Measurements from ENCODE around the gene PLA2G2C.
A peak's percentile ranks its signal among the peaks of the same experiment; 100 is the strongest.

The PLA2G2C gene

GRCh38 chr1:20153000-20153418, 33.3 kb downstream of the PLA2G2C start:
- Histone ChIP-seq H3K27me3 (replicated peaks; ENCODE audit: insufficient read depth, low read length) (peaks cover 26% of the 10 kb centered on the region; the same call in 1 of the 2 replicates), H3K9me2 (replicated peaks; ENCODE audit: insufficient read depth, low read length) (no peaks in the 10 kb centered on the region), H3K9ac (ENCODE audit: low read length) (no peak overlapping the region), H3K27ac (ENCODE audit: low read length) (no peak overlapping the region), H3F3A (ENCODE audit: insufficient read depth, low read length) (no peaks in the 10 kb centered on the region), H3K4me1 (ENCODE audit: low read length) (no peaks in the 10 kb centered on the region), H2AFZ (ENCODE audit: low read length) (no peak overlapping the region), H4K20me1 (ENCODE audit: insufficient read depth, low read length) (no peaks in the 10 kb centered on the region), H3K36me3 (replicated peaks; ENCODE audit: insufficient read depth, low read length) (no peaks in the 10 kb centered on the region), H3K4me2 (ENCODE audit: low read depth, low read length) (no peak overlapping the region), H3K4me3 (ENCODE audit: low read length) (no peak overlapping the region), H3K9me3 (replicated peaks; ENCODE audit: insufficient read depth, low read length) (no peaks in the 10 kb centered on the region), H3K79me2 (ENCODE audit: low read length) (no peaks in the 10 kb centered on the region)
- DNase-seq = no peak
- TF ChIP-seq CTCF (IDR thresholded peaks at IDR 0.05; ENCODE audit: low read length) (no peak), EZH2phosphoT487 (IDR thresholded peaks at IDR 0.05; ENCODE audit: low read length) (no peak), EZH2 (optimal IDR thresholded peaks at IDR 0.05; ENCODE audit: low read depth, low read length) (no peak)

GRCh38 chr1:20152599-20152930, 33.8 kb downstream of the PLA2G2C start:
- Histone ChIP-seq H3K9ac (ENCODE audit: low read length) (no peak overlapping the region), H3K27ac (ENCODE audit: low read length) (no peak overlapping the region), H3K4me3 (ENCODE audit: low read length) (no peak overlapping the region), H3K36me3 (replicated peaks; ENCODE audit: insufficient read depth, low read length) (no peaks in the 10 kb centered on the region), H3F3A (ENCODE audit: insufficient read depth, low read length) (no peaks in the 10 kb centered on the region), H3K79me2 (ENCODE audit: low read length) (no peaks in the 10 kb centered on the region), H3K4me1 (ENCODE audit: low read length) (no peaks in the 10 kb centered on the region), H4K20me1 (ENCODE audit: insufficient read depth, low read length) (no peaks in the 10 kb centered on the region), H3K27me3 (replicated peaks; ENCODE audit: insufficient read depth, low read length) (peaks cover 21% of the 10 kb centered on the region), H3K9me3 (replicated peaks; ENCODE audit: insufficient read depth, low read length) (no peaks in the 10 kb centered on the region), H2AFZ (ENCODE audit: low read length) (no peak overlapping the region), H3K4me2 (ENCODE audit: low read depth, low read length) (no peak overlapping the region; the same call in 1 of the 2 replicates), H3K9me2 (replicated peaks; ENCODE audit: insufficient read depth, low read length) (no peaks in the 10 kb centered on the region)
- TF ChIP-seq EZH2 (optimal IDR thresholded peaks at IDR 0.05; ENCODE audit: low read depth, low read length) = no peak
- no peak for TF ChIP-seq EZH2phosphoT487 (IDR thresholded peaks at IDR 0.05; ENCODE audit: low read length)
- TF ChIP-seq CTCF (IDR thresholded peaks at IDR 0.05; ENCODE audit: low read length) = no peak
- DNase-seq = no peak

GRCh38 chr1:20151906-20152598, 34.3 kb downstream of the PLA2G2C start:
- Histone ChIP-seq H3K27me3 (replicated peaks; ENCODE audit: insufficient read depth, low read length) (peaks cover 18% of the 10 kb centered on the region), H3F3A (ENCODE audit: insufficient read depth, low read length) (no peaks in the 10 kb centered on the region), H2AFZ (ENCODE audit: low read length) (peak overlapping the region; percentile 49; the same call in 1 of the 2 replicates), H3K4me1 (ENCODE audit: low read length) (no peaks in the 10 kb centered on the region), H3K27ac (ENCODE audit: low read length) (no peak overlapping the region), H3K9me2 (replicated peaks; ENCODE audit: insufficient read depth, low read length) (no peaks in the 10 kb centered on the region), H3K4me2 (ENCODE audit: low read depth, low read length) (peak overlapping the region; percentile 60; the same call in 1 of the 2 replicates), H3K9me3 (replicated peaks; ENCODE audit: insufficient read depth, low read length) (no peaks in the 10 kb centered on the region), H4K20me1 (ENCODE audit: insufficient read depth, low read length) (no peaks in the 10 kb centered on the region), H3K4me3 (ENCODE audit: low read length) (no peak overlapping the region), H3K9ac (ENCODE audit: low read length) (no peak overlapping the region), H3K36me3 (replicated peaks; ENCODE audit: insufficient read depth, low read length) (no peaks in the 10 kb centered on the region), H3K79me2 (ENCODE audit: low read length) (no peaks in the 10 kb centered on the region)
- DNase-seq = peak; percentile 54
- TF ChIP-seq EZH2phosphoT487 (IDR thresholded peaks at IDR 0.05; ENCODE audit: low read length) (no peak), CTCF (IDR thresholded peaks at IDR 0.05; ENCODE audit: low read length) (peak; percentile 87)
